Upper lobe of left lung (tissue), 4 donors: ENCODE results near the gene CDK7.

Experiments
- POLR2A ChIP-seq, 4 donors: fragments of 450-650 bp; IDR thresholded peaks; one replicate each; pipeline ENCODE4 v1.5.1; 2016 to 2017; ENCODE audit warnings: antibody characterized with exemption in 4 of 4, mild to moderate bottlenecking in 2 of 4
- TF ChIP-seq, protein P1 (sequence below), 6 experiments: fragments of 450-650 bp in 4 of 6; fragments of 200-600 bp in 2 of 6; sonication (generic) in 2 of 6; IDR thresholded peaks; one replicate each; pipeline ENCODE4 v1.5.1; 2016 to 2019; ENCODE audit warnings: antibody characterized with exemption in 6 of 6

DNA sequence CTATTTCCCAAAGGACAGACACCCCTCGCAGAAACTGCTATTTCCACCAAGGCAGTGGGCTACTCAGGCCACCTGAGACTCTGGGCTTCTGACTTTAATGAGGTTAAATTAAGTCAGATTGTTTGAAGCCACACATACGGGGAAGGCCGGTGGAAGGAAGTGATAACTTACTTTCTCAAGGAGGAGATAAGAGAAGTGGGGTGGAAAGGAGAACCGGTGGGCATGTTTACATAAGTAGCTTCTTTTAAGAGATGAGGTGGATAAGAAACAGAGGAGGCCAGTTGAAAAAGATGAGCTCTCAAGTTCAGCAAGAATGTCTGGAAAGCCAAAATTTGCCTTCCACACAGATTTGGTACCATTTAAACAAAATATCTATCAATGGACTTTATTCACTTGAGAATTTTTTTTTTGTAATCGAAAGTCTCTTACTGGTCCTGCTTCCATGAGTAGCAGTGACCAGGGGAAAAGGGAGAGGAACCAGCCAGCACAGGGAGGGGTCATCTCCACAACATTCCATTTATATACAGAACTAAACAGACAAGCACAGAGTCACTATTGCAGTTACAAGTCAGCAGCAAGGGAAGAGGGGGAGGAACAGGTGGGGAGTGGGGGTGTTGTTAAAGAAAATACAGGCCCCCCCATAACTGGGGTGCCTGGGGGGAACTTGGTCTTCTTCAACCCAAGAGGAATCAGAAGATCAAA lies 77.9 kb downstream of the CDK7 start:
- TF ChIP-seq, protein P1, sequence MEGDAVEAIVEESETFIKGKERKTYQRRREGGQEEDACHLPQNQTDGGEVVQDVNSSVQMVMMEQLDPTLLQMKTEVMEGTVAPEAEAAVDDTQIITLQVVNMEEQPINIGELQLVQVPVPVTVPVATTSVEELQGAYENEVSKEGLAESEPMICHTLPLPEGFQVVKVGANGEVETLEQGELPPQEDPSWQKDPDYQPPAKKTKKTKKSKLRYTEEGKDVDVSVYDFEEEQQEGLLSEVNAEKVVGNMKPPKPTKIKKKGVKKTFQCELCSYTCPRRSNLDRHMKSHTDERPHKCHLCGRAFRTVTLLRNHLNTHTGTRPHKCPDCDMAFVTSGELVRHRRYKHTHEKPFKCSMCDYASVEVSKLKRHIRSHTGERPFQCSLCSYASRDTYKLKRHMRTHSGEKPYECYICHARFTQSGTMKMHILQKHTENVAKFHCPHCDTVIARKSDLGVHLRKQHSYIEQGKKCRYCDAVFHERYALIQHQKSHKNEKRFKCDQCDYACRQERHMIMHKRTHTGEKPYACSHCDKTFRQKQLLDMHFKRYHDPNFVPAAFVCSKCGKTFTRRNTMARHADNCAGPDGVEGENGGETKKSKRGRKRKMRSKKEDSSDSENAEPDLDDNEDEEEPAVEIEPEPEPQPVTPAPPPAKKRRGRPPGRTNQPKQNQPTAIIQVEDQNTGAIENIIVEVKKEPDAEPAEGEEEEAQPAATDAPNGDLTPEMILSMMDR (IDR thresholded peaks at IDR 0.05) = no peak
- no peak for TF ChIP-seq POLR2A (IDR thresholded peaks at IDR 0.05)
